Liver (tissue), 9 donors: ENCODE measurements around the gene NWD2. TPM values are rescaled to one million over a fixed set of nuclear protein-coding genes. Genes with fewer than 3 reads are reported as not detected.

Experiments used
- DNase-seq: peaks from one replicate; pipeline ENCODE4 v3.0.0-alpha.2; 2017; ENCODE audit warnings: low spot score
- H3K27ac ChIP-seq, 2 donors: one replicate each; pipeline ENCODE4 v1.7.0; 2013; ENCODE audit warnings: inconsistent platforms in 2 of 2, low read length in 2 of 2, control low read depth in 1 of 2, low read depth in 1 of 2, mild to moderate bottlenecking in 1 of 2
- H3K27me3 ChIP-seq, 4 donors: one replicate each; pipeline versions ENCODE4 v1.6.1 to v1.7.0; 2013; ENCODE audit warnings: low read length in 3 of 4, inconsistent platforms in 1 of 4, mild to moderate bottlenecking in 1 of 4, moderate library complexity in 1 of 4; ENCODE audit not compliant: control insufficient read depth in 4 of 4, insufficient read depth in 4 of 4
- H3K36me3 ChIP-seq, 4 donors: one replicate each; pipeline versions ENCODE4 v1.6.1 to v1.7.0; 2013; ENCODE audit warnings: low read length in 3 of 4, mild to moderate bottlenecking in 3 of 4, low read depth in 1 of 4, moderate library complexity in 1 of 4; ENCODE audit not compliant: control insufficient read depth in 4 of 4, insufficient read depth in 3 of 4
- H3K4me1 ChIP-seq, 4 donors: one replicate each; pipeline versions ENCODE4 v1.6.1 to v1.7.0; 2013; ENCODE audit warnings: low read length in 3 of 4, mild to moderate bottlenecking in 3 of 4, moderate library complexity in 1 of 4; ENCODE audit not compliant: control insufficient read depth in 4 of 4, insufficient read depth in 4 of 4
- H3K4me3 ChIP-seq, 3 donors: one replicate each; pipeline versions ENCODE4 v1.6.1 to v1.7.0; 2013; ENCODE audit warnings: low read length in 3 of 3, control low read depth in 1 of 3, low read depth in 1 of 3, mild to moderate bottlenecking in 1 of 3
- H3K9ac ChIP-seq, 2 donors: one replicate each; pipeline ENCODE4 v1.7.0; 2013; ENCODE audit warnings: low read length in 2 of 2, mild to moderate bottlenecking in 2 of 2, moderate library complexity in 2 of 2, control low read depth in 1 of 2, low read depth in 1 of 2
- H3K9me3 ChIP-seq, 4 donors: one replicate each; pipeline versions ENCODE4 v1.6.1 to v1.7.0; 2013; ENCODE audit warnings: low read length in 3 of 4; ENCODE audit not compliant: control insufficient read depth in 4 of 4
- ATF3 ChIP-seq: IDR thresholded peaks from 2 replicates; pipeline ENCODE4 v1.6.1; 2016; ENCODE audit warnings: antibody characterized with exemption
- CTCF ChIP-seq: fragments of 150-350 bp; IDR thresholded peaks from 2 replicates; pipeline ENCODE4 v1.5.1; 2017; ENCODE audit warnings: improper control_type of control experiment, low read depth, low read length; ENCODE audit not compliant: missing input control
- EGR1 ChIP-seq, 2 donors: IDR thresholded peaks; 2 replicates each; pipeline ENCODE4 v1.6.1; 2016 to 2018; ENCODE audit warnings: antibody characterized with exemption in 2 of 2, low read depth in 2 of 2
- FOXA1 ChIP-seq: IDR thresholded peaks from 2 replicates; pipeline ENCODE4 v1.6.1; 2016; ENCODE audit warnings: antibody characterized with exemption
- FOXA2 ChIP-seq: IDR thresholded peaks from 2 replicates; pipeline ENCODE4 v1.6.1; 2016; ENCODE audit warnings: antibody characterized with exemption
- GABPA ChIP-seq, 2 donors: IDR thresholded peaks in 1 of 2; conservative IDR thresholded peaks in 1 of 2; 2 replicates each; pipeline ENCODE4 v1.6.1; 2016; ENCODE audit warnings: antibody characterized with exemption in 2 of 2, mild to moderate bottlenecking in 1 of 2, moderate library complexity in 1 of 2
- HNF4A ChIP-seq, 2 donors: conservative IDR thresholded peaks; 2 replicates each; pipeline ENCODE4 v1.6.1; 2016; ENCODE audit warnings: antibody characterized with exemption in 2 of 2, mild to moderate bottlenecking in 2 of 2
- HNF4G ChIP-seq: IDR thresholded peaks from 2 replicates; pipeline ENCODE4 v1.6.1; 2016; ENCODE audit warnings: antibody characterized with exemption
- JUND ChIP-seq, 2 donors: IDR thresholded peaks; 2 replicates each; pipeline ENCODE4 v1.6.1; 2016; ENCODE audit warnings: antibody characterized with exemption in 2 of 2
- NR2F2 ChIP-seq: IDR thresholded peaks from 2 replicates; pipeline ENCODE4 v1.6.1; 2016; ENCODE audit warnings: antibody characterized with exemption
- RAD21 ChIP-seq, 2 donors: IDR thresholded peaks; 2 replicates each; pipeline ENCODE4 v1.6.1; 2016; ENCODE audit warnings: antibody characterized with exemption in 2 of 2, mild to moderate bottlenecking in 2 of 2
- REST ChIP-seq: IDR thresholded peaks from 2 replicates; pipeline ENCODE4 v1.6.1; 2016; ENCODE audit warnings: antibody characterized with exemption, mild to moderate bottlenecking
- RXRA ChIP-seq, 2 donors: IDR thresholded peaks; 2 replicates each; pipeline ENCODE4 v1.6.1; 2017 to 2018; ENCODE audit warnings: antibody characterized with exemption in 2 of 2, mild to moderate bottlenecking in 1 of 2
- SP1 ChIP-seq: IDR thresholded peaks from 2 replicates; pipeline ENCODE4 v1.6.1; 2018; ENCODE audit warnings: antibody characterized with exemption, mild to moderate bottlenecking
- TAF1 ChIP-seq: conservative IDR thresholded peaks from 2 replicates; pipeline ENCODE4 v1.6.1; 2016; ENCODE audit warnings: antibody characterized with exemption, mild to moderate bottlenecking
- YY1 ChIP-seq: IDR thresholded peaks from 2 replicates; pipeline ENCODE4 v1.6.1; 2016; ENCODE audit warnings: antibody characterized with exemption, mild to moderate bottlenecking
- WGBS: extraction: QIAGEN DNeasy Blood & Tissue Kit; methylation state at CpG from one replicate; pipeline ENCODE4 v1.1.7; 2013; 5-methylcytosine and 5-hydroxymethylcytosine counted together
- polyA plus RNA-seq, 2 donors: library from polyadenylated mRNA; stranded (reverse) in 1 of 2; unstranded in 1 of 2; fragments of 200-250 nt in 1 of 2; fragments of >200 nt in 1 of 2; fragmentation: Nextera tagmentation in 1 of 2; extraction: Ambion mirVana in 1 of 2; gene quantifications; one replicate each; pipeline versions ENCODE4 v1.2.1 to v1.2.3, GENCODE V29; 2013 to 2015
- total RNA-seq, 2 donors: library from RNA; depleted of rRNA; stranded (reverse); fragments of >200 nt; gene quantifications; one replicate each; pipeline ENCODE4 v1.2.3, GENCODE V29; 2014
- TF ChIP-seq, protein P1 (sequence below): IDR thresholded peaks from 2 replicates; pipeline ENCODE4 v1.6.1; 2016; ENCODE audit warnings: antibody characterized with exemption
- TF ChIP-seq, protein P2 (sequence below): IDR thresholded peaks from 2 replicates; pipeline ENCODE4 v1.6.1; 2016; ENCODE audit warnings: antibody characterized with exemption
- donor health status: healthy.
- donor health status: healthy.
- donor health status: healthy.
- donor health status: healthy.
- donor health status: healthy.

NWD2 gene
- total and polyA plus RNA-seq, 4 donors: 0.08 to 0.37 TPM; not detected in 2

GRCh38 chr4:37483610-37484009 lies 239.1 kb downstream of the NWD2 start:
- WGBS: 92% methylated on average over 1 of the region's 1 CpG
- H3K27me3 ChIP-seq: no peaks in the 10 kb centered on the region

DNA sequence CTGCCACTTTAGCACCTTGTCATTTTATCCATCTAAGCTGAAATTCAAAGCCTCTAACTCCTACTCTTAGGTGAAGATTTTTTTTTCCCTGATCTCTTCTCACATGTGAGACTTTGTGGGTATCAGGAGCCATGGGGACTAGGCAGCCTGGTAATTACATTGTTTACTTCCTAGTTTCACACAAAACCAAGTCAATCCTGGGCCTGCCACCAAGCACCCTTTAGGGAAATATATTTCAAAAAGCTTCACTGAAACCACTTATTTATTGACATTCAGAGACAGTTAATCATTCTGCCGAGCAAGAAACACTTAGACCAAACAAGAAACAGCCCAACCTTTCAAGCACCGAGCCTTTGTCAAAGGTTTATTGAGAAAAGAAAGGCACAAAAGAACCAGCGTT lies 241.6 kb downstream of the NWD2 start:
- 70% methylated on average over 3 of the region's 3 CpGs for WGBS
- no peak for DNase-seq
- H3K27ac ChIP-seq: no peak overlapping the region
- no peak overlapping the region for H3K9ac ChIP-seq
- no peaks in the 10 kb centered on the region for H3K9me3 ChIP-seq
- H3K27me3 ChIP-seq: no peaks in the 10 kb centered on the region
- no peaks in the 10 kb centered on the region for H3K36me3 ChIP-seq
- H3K4me3 ChIP-seq: no peak overlapping the region
- TF ChIP-seq SP1 (no peak), CTCF (no peak), TAF1 (no peak), HNF4G (no peak), ATF3 (no peak), HNF4A (conservative IDR thresholded peaks at IDR 0.05) (no peak), YY1 (no peak), NR2F2 (no peak), RXRA (IDR thresholded peaks at IDR 0.05) (no peak), FOXA1 (no peak), REST (no peak), FOXA2 (no peak), EGR1 (IDR thresholded peaks at IDR 0.05; ENCODE audit: low read depth in 2 of 2) (no peak), RAD21 (IDR thresholded peaks at IDR 0.05) (no peak), JUND (IDR thresholded peaks at IDR 0.05) (no peak), GABPA (IDR thresholded peaks at IDR 0.05 in 1 of 2, conservative IDR thresholded peaks at IDR 0.05 in 1 of 2) (no peak)
- TF ChIP-seq, protein P1, sequence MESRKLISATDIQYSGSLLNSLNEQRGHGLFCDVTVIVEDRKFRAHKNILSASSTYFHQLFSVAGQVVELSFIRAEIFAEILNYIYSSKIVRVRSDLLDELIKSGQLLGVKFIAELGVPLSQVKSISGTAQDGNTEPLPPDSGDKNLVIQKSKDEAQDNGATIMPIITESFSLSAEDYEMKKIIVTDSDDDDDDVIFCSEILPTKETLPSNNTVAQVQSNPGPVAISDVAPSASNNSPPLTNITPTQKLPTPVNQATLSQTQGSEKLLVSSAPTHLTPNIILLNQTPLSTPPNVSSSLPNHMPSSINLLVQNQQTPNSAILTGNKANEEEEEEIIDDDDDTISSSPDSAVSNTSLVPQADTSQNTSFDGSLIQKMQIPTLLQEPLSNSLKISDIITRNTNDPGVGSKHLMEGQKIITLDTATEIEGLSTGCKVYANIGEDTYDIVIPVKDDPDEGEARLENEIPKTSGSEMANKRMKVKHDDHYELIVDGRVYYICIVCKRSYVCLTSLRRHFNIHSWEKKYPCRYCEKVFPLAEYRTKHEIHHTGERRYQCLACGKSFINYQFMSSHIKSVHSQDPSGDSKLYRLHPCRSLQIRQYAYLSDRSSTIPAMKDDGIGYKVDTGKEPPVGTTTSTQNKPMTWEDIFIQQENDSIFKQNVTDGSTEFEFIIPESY: no peak
- TF ChIP-seq, protein P2, sequence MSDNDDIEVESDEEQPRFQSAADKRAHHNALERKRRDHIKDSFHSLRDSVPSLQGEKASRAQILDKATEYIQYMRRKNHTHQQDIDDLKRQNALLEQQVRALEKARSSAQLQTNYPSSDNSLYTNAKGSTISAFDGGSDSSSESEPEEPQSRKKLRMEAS: no peak
- peaks cover 9 to 40% (median 26%) of the 10 kb centered on the region in 4 donors for H3K4me1 ChIP-seq

More at GRCh38 chr4:37483610-37484009, 239.1 kb downstream of the NWD2 start:
- Histone ChIP-seq H3K36me3 (no peaks in the 10 kb centered on the region), H3K4me3 (no peak overlapping the region), H3K4me1 (peaks cover 11 to 38% (median 26%) of the 10 kb centered on the region in 4 donors), H3K27ac (no peak overlapping the region), H3K9me3 (no peaks in the 10 kb centered on the region), H3K9ac (no peak overlapping the region)
- TF ChIP-seq HNF4A (conservative IDR thresholded peaks at IDR 0.05): peak; percentile 59 to 69
- TF ChIP-seq NR2F2: no peak
- DNase-seq: no peak
